Neuron (in vitro differentiated cells): ENCODE measurements around the gene IL10RA.
"Not testable (repeated sequence)": the region's sequence is repeated elsewhere in the genome, so short reads cannot be mapped to it uniquely, and the experiment has no call there.

Experiments
- H2AFZ ChIP-seq: one replicate; pipeline ENCODE4 v1.6.1; 2013; ENCODE audit warnings: low read depth, mild to moderate bottlenecking, inconsistent platforms, low read length, moderate library complexity
- H3K27me3 ChIP-seq: one replicate; pipeline ENCODE4 v1.6.1; 2013; ENCODE audit warnings: low read length; ENCODE audit not compliant: insufficient read depth
- H3K36me3 ChIP-seq: one replicate; pipeline ENCODE4 v1.6.1; 2013; ENCODE audit warnings: low read length; ENCODE audit not compliant: insufficient read depth
- H3K4me1 ChIP-seq: one replicate; pipeline ENCODE4 v1.6.1; 2013; ENCODE audit warnings: low read length; ENCODE audit not compliant: insufficient read depth
- H3K4me3 ChIP-seq: 2 replicates; pipeline ENCODE4 v1.5.1; 2013; ENCODE audit warnings: mild to moderate bottlenecking, low read length, moderate library complexity
- H3K9me3 ChIP-seq: one replicate; pipeline ENCODE4 v1.6.1; 2013; ENCODE audit warnings: low read length

IL10RA gene

DNA sequence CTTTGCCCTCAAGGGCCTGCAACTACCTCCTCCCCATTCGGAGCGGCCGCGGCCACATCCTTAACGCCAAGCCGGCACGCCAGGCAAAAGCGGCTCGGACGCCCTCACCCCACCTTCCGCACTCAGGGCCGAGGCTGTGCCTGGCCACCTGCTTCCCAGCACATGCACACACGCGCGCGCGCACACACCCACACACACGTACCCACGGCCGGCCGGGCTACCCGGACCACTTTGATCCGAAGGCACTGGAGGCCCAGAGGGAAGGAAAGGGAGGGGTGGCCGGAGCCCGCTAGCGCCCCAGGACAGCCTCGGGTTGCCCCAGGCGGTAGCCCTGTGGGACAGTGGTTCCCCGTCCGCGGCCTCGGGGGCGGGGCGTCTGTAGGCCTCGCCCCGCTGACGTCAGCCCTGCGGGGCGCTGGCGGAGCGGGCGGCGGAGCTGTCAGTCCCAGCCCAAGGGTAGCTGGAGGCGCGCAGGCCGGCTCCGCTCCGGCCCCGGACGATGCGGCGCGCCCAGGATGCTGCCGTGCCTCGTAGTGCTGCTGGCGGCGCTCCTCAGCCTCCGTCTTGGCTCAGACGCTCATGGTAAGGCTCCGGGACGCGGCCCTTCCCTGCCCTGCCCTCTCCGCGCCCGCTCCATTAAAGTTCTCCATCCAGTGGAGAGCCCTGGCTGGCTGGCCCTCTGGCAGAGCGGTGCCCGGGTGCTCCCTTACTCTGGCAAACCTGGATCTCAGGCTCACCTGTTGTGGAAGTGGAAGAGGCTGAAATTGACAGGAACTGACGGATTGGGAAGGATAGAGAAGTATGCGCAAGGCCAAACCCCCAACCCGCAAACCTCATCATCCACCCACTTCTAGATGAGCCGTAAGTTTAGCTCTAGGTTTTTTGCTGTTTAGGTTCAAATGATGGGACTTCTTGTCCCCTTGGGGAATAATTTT, at the start of gene IL10RA:
Gene IL10RA (plus strand): TSS at position 442 of the 935 bp plus-strand sequence. CDS start 74 bp downstream, at position 516.
- H3K4me3 ChIP-seq = peak within 1 kb of the TSS; percentile 51
- H3K9me3 ChIP-seq = no peaks in the 10 kb centered on the region
- H2AFZ ChIP-seq = peak within 1 kb of the TSS; percentile 93
- no peaks in the 10 kb centered on the region for H3K4me1 ChIP-seq
- peaks cover 42% of the 10 kb centered on the region for H3K27me3 ChIP-seq
- no peaks in the 10 kb centered on the region for H3K36me3 ChIP-seq

GRCh38 chr11:117936973-117937372, 49.2 kb upstream of the IL10RA start:
- Histone ChIP-seq H3K4me3 (no peak overlapping the region), H3K4me1 (no peaks in the 10 kb centered on the region), H3K9me3 (no peaks in the 10 kb centered on the region), H2AFZ (no peak overlapping the region), H3K36me3 (no peaks in the 10 kb centered on the region), H3K27me3 (peaks cover 2% of the 10 kb centered on the region)

DNA sequence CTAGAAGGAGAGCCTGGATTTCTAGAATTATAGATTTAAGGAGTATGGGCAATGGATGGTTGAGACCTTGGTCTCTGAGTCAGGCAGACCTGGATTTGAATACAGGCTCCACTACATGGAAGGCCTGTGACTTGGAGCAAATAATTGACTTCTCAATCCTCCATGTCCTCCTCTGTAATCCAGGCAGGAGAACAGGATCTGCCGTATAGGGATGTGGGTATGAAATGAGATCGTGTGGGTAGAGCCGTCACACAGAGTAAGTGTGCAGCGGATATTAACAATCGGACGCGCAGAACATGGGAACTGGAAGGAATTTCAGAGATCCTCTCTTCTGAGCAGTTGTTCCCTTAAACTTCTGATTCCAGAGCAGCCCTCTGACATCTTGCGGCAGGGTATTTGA, 45.5 kb upstream of the IL10RA start:
- no peaks in the 10 kb centered on the region for H3K9me3 ChIP-seq
- no peaks in the 10 kb centered on the region for H3K4me1 ChIP-seq
- H3K27me3 ChIP-seq = peaks cover 2% of the 10 kb centered on the region
- H3K36me3 ChIP-seq = no peaks in the 10 kb centered on the region
- H3K4me3 ChIP-seq = no peak overlapping the region
- H2AFZ ChIP-seq = no peak overlapping the region

- no peaks in the 10 kb centered on the region for H3K9me3 ChIP-seq
- H3K36me3 ChIP-seq = no peaks in the 10 kb centered on the region
- H3K4me1 ChIP-seq = no peaks in the 10 kb centered on the region
- no peak overlapping the region for H3K4me3 ChIP-seq
- H3K27me3 ChIP-seq = peaks cover 2% of the 10 kb centered on the region
- H2AFZ ChIP-seq = no peak overlapping the region
Measured at GRCh38 chr11:117941163-117941707, 45.0 kb upstream of the IL10RA start.

DNA sequence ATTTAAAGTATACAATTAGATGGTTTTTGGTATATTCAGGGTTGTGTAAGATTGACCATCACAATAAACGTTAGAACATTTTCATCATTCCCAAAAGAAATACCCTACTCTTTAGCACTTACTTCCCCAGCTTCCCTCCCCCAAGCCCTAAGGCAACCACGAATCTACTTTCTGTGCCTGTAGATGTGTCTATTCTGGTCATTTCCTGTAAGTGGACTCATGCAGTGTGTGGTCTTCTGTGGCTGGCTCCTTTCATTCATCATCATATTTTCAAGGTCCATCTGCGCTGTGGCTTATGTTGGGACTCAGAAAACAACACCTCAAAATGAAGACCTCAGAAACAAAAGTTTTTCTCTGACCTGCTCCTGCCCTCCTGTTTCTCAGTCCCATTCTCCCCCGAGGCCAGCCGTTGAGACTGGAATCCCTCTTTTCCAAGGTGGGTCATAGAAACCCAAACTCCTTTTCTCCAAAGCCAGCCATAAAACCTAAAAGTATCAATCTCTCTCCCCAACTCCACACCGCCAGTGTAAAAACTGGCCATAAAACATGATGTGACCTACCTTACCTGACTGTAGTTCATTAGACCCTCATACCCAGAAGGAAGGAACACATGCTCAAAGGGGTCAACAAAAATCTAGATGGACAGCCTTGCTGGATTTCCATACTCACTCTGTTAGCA, 44.1 kb upstream of the IL10RA start:
- H3K4me3 ChIP-seq = no peak overlapping the region
- H3K27me3 ChIP-seq = peaks cover 2% of the 10 kb centered on the region
- H3K9me3 ChIP-seq = no peaks in the 10 kb centered on the region
- no peaks in the 10 kb centered on the region for H3K4me1 ChIP-seq
- no peak overlapping the region for H2AFZ ChIP-seq
- H3K36me3 ChIP-seq = no peaks in the 10 kb centered on the region

GRCh38 chr11:117944554-117944953, 41.6 kb upstream of the IL10RA start:
- Histone ChIP-seq H3K27me3 (peaks cover 2% of the 10 kb centered on the region), H3K9me3 (no peaks in the 10 kb centered on the region), H3K36me3 (no peaks in the 10 kb centered on the region)

GRCh38 chr11:117945047-117945810, 41.0 kb upstream of the IL10RA start:
- no peaks in the 10 kb centered on the region for H3K4me1 ChIP-seq
- peaks cover 2% of the 10 kb centered on the region for H3K27me3 ChIP-seq
- H3K9me3 ChIP-seq = no peaks in the 10 kb centered on the region
- no peaks in the 10 kb centered on the region for H3K36me3 ChIP-seq
- no peak overlapping the region for H2AFZ ChIP-seq
- H3K4me3 ChIP-seq = no peak overlapping the region

More at GRCh38 chr11:117944554-117944953, 41.6 kb upstream of the IL10RA start:
- H3K4me3 ChIP-seq = no peak overlapping the region
- H3K4me1 ChIP-seq = no peaks in the 10 kb centered on the region
- no peak overlapping the region for H2AFZ ChIP-seq

DNA sequence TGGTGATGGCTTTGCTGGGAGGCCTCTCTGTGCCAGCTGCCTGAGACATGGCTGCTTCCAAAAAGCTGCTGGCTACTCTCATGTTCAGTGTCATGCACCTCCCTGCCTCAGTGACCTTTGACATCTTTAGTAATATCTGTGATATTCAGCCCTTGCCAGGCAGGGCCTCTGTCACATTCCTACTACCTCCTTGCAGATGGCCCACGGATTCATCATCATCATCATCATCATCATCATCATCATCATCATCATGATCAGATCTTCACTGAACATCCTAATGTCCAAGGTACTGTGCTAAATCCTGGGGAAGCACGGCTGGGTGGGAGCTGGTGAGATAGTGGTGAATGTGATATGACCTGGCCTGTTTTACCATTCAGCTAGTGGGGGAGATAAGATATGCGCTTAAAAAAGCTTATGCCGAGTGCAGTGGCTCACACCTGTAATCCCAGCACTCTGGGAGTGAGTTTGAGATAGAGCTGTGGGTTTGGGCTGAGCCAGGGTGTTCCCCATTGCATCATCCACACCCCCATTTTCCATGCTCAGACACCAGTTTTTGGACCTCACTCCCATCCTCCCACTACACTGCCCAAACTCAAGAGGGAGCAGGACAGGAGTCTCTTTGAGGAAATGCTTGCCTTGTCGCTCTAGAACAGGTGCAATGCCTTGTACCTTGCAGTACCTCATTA, 39.9 kb upstream of the IL10RA start:
- Histone ChIP-seq H3K4me1 (no peaks in the 10 kb centered on the region), H3K4me3 (no peak overlapping the region), H3K36me3 (no peaks in the 10 kb centered on the region), H3K9me3 (no peaks in the 10 kb centered on the region), H2AFZ (no peak overlapping the region), H3K27me3 (peaks cover 2% of the 10 kb centered on the region)

- H3K36me3 ChIP-seq = no peaks in the 10 kb centered on the region
- no peak overlapping the region for H3K4me3 ChIP-seq
- peaks cover 8% of the 10 kb centered on the region for H3K27me3 ChIP-seq
- no peaks in the 10 kb centered on the region for H3K4me1 ChIP-seq
- H3K9me3 ChIP-seq = no peaks in the 10 kb centered on the region
- no peak overlapping the region for H2AFZ ChIP-seq
Measured at GRCh38 chr11:117946842-117947526, 39.2 kb upstream of the IL10RA start.

DNA sequence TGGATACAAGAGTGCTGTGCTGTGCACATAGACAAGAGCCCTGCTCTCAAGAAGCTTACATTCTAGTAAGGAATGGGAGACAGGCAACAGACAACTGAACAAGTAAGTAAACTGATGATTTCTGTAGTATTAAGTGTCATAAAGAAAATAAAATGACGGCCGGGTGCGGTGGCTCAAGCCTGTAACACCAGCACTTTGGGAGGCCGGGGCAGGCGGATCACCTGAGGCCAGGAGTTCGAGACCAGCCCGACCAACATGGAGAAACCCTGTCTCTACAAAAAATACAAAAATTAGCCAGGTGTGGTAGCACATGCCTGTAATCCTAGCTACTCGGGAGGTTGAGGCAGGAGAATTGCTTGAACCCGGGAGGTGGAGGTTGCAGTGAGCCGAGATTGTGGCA, 38.4 kb upstream of the IL10RA start:
- not testable (repeated sequence) for H3K36me3 ChIP-seq, H3K4me1 ChIP-seq, H2AFZ ChIP-seq

GRCh38 chr11:117948466-117948865, 37.7 kb upstream of the IL10RA start:
- H3K9me3 ChIP-seq, H3K36me3 ChIP-seq, H3K4me3 ChIP-seq, H3K4me1 ChIP-seq, H3K27me3 ChIP-seq, H2AFZ ChIP-seq: not testable (repeated sequence)

More for the DNA sequence above, 38.4 kb upstream of the IL10RA start:
- H3K9me3 ChIP-seq, H3K4me3 ChIP-seq, H3K27me3 ChIP-seq: not testable (repeated sequence)

- H3K36me3 ChIP-seq = no peaks in the 10 kb centered on the region
- H3K9me3 ChIP-seq = no peaks in the 10 kb centered on the region
- H3K4me3 ChIP-seq = no peak overlapping the region
- no peaks in the 10 kb centered on the region for H3K4me1 ChIP-seq
- no peak overlapping the region for H2AFZ ChIP-seq
- peaks cover 8% of the 10 kb centered on the region for H3K27me3 ChIP-seq
Measured at GRCh38 chr11:117949062-117949461, 37.1 kb upstream of the IL10RA start.
